MCF 10A (cell line): Measurements from ENCODE around the gene RNF213. TPM values are rescaled to one million over a fixed set of nuclear protein-coding genes. Genes with fewer than 3 reads are reported as not detected.

ENCODE experiments used
- BruUV-seq: library from RNA; stranded (reverse); fragments of 400-500 nt; replicated peaks from 2 replicates; lab custom pipeline; 2021; lab: Mats Ljungman, UMichigan
- CTCF ChIA-PET: fragments of 300-600 bp; sonication (Branson Sonifier 250); formaldehyde crosslinking; extraction: SDS; loops from one replicate; lab custom pipeline; 2021; ENCODE audit warnings: antibody characterized with exemption, inconsistent platforms; lab: Yijun Ruan, JAX
- POLR2A ChIA-PET: fragments of 300-600, 350-650 bp; sonication (Branson Sonifier 250); formaldehyde crosslinking; extraction: SDS; loops from one replicate; lab custom pipeline; 2020; ENCODE audit warnings: antibody characterized with exemption, inconsistent platforms; lab: Yijun Ruan, JAX
- DNase-seq: peaks from one replicate; pipeline ENCODE4 v3.0.0-alpha.2; 2018; ENCODE audit not compliant: unreplicated experiment
- H3K27ac Mint-ChIP-seq: one replicate; pipeline ENCODE4 v1.8.0; 2022; ENCODE audit warnings: mild to moderate bottlenecking, low read depth, mixed read lengths; ENCODE audit not compliant: unreplicated experiment
- H3K27me3 Mint-ChIP-seq: one replicate; pipeline ENCODE4 v1.8.0; 2022; ENCODE audit warnings: mixed read lengths; ENCODE audit not compliant: insufficient read depth, unreplicated experiment
- H3K36me3 Mint-ChIP-seq: one replicate; pipeline ENCODE4 v1.8.0; 2022; ENCODE audit warnings: mild to moderate bottlenecking, moderate library complexity, mixed read lengths; ENCODE audit not compliant: insufficient read depth, unreplicated experiment
- H3K4me1 Mint-ChIP-seq: one replicate; pipeline ENCODE4 v1.8.0; 2022; ENCODE audit warnings: mixed read lengths; ENCODE audit not compliant: insufficient read depth, unreplicated experiment
- H3K4me3 Mint-ChIP-seq: one replicate; pipeline ENCODE4 v1.8.0; 2022; ENCODE audit warnings: mild to moderate bottlenecking, moderate library complexity, mixed read lengths; ENCODE audit not compliant: unreplicated experiment
- H3K9me3 Mint-ChIP-seq: one replicate; pipeline ENCODE4 v1.8.0; 2022; ENCODE audit warnings: mixed read lengths; ENCODE audit not compliant: unreplicated experiment
- CTCF ChIP-seq: fragments of 200-600 bp; IDR thresholded peaks from one replicate; pipeline ENCODE4 v1.8.0; 2022; ENCODE audit warnings: antibody characterized with exemption, mild to moderate bottlenecking; ENCODE audit not compliant: unreplicated experiment
- intact Hi-C: fragments of 100-400 bp; cut with micrococcal nuclease; formaldehyde crosslinking; loops from 2 replicates; pipeline ENCODE4 v1.14.1; 2022
- total RNA-seq: library from RNA; stranded (reverse); gene quantifications from 2 replicates; pipeline ENCODE4 v1.2.3, GENCODE V29; 2022

Gene RNF213
- total RNA-seq, 1 experiment from 2014 or later, result 50.5 TPM

DNA sequence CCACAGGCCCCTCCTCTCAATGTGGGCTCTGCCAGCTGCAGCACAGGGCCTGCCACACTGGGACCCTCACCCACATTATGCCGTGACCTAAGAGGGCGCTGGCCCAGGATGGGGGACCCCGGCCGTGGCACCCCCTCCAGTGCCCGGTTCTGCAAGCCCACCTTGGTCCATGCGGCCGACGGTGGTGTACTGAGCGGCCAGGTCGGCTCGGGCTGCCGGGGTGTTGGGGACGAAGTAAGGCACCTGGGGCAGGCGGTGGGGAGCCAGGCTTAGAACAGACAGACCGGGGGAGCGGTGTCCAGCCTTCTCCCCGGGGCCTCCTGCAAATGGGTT is 47.0 kb upstream of the RNF213 start:
- ChIA-PET POLR2A (no interaction called here), CTCF (no interaction called here)
- DNase-seq, result no peak
- intact Hi-C loops, result no loop called here
- BruUV-seq, result no TSS peak
- H3K9me3 Mint-ChIP-seq, result no peaks in the 10 kb centered on the region
- no peaks in the 10 kb centered on the region for H3K27me3 Mint-ChIP-seq
- no peak overlapping the region for H3K27ac Mint-ChIP-seq
- peaks cover 33% of the 10 kb centered on the region for H3K36me3 Mint-ChIP-seq
- H3K4me3 Mint-ChIP-seq, result no peak overlapping the region
- peaks cover 6% of the 10 kb centered on the region for H3K4me1 Mint-ChIP-seq
- no peak for TF ChIP-seq CTCF

DNA sequence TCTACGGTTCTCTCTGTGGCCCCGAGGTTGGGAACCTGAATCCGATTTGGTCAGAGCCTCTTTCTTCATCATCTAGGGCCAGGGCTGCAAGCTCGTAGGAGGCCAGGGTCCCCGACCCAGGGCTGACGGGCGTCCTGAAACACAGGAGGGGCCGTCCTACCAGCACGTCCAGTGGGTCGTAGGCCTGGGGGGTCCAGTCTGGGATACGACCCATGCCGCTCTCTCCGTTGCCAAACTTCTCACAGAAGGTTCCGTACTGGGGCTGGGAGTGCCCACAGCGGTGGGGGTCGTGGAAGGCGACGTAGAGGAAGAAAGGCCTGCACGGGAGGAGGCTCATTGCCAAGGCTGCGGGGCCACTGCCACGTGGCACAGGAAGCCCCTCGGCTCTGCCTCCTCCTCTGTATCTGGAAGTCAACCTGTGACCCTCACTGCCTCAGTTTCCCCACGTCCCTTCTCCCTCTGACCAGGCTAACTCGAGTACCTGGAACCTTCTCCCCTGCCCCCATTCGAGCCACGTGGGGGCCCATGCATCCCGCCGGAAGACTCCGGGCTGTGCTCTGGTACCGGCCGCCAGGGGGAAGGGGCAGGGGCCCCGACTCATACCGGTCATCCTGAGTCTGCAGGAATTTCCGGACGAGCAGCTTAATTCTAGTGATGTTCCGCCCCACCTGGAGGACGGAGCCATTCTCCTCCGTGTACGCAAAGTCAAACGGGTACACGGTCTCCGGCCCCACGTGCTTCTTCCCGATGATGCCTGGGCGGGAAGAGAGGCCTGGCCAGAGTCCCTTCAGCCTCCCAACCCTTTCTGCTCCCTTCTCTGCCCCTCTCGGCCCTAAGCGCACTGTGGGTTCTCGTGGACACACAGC is 46.4 kb upstream of the RNF213 start:
- peaks cover 33% of the 10 kb centered on the region for H3K36me3 Mint-ChIP-seq
- no TSS peak for BruUV-seq
- TF ChIP-seq CTCF, result no peak

DNA sequence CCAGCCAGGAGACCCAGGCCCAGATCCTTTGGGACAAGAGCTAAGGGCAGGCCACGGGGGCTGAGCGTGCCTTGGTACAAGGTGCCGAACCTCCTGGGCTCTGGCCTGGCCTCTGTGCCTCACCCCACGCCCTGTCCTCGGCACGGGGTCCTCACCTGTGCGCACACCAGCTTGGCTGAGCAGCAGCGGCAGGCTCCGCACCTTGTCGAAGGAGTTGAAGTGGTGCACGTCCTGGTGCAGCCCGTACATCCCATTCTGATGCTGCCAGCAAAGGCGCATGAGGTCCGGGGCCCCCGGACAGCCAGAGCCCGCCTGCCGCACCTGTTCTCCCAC is 45.8 kb upstream of the RNF213 start:
- no peak for TF ChIP-seq CTCF
- peaks cover 10% of the 10 kb centered on the region for H3K4me1 Mint-ChIP-seq
- no peaks in the 10 kb centered on the region for H3K27me3 Mint-ChIP-seq
- POLR2A ChIA-PET, result interaction anchor here (0.8 to 1.0 kb wide), 2 partner anchors 28 to 69 kb away, joined by 3 read pairs; no protein-coding TSS in a partner anchor
- H3K9me3 Mint-ChIP-seq, result no peaks in the 10 kb centered on the region
- no peak overlapping the region for H3K27ac Mint-ChIP-seq
- intact Hi-C loops, result no loop called here
- H3K4me3 Mint-ChIP-seq, result no peak overlapping the region
- BruUV-seq, result no TSS peak
- DNase-seq, result no peak
- H3K36me3 Mint-ChIP-seq, result peaks cover 28% of the 10 kb centered on the region
- CTCF ChIA-PET, result no interaction called here

More for the DNA sequence above, 46.4 kb upstream of the RNF213 start:
- no peak for DNase-seq
- POLR2A ChIA-PET, result interaction anchor here (0.8 to 1.0 kb wide), 2 partner anchors 27 to 68 kb away, joined by 3 read pairs; no protein-coding TSS in a partner anchor
- CTCF ChIA-PET, result no interaction called here
- Mint-ChIP-seq H3K27ac (no peak overlapping the region), H3K9me3 (no peaks in the 10 kb centered on the region), H3K27me3 (no peaks in the 10 kb centered on the region), H3K4me3 (no peak overlapping the region), H3K4me1 (peaks cover 7% of the 10 kb centered on the region)
- intact Hi-C loops, result no loop called here

DNA sequence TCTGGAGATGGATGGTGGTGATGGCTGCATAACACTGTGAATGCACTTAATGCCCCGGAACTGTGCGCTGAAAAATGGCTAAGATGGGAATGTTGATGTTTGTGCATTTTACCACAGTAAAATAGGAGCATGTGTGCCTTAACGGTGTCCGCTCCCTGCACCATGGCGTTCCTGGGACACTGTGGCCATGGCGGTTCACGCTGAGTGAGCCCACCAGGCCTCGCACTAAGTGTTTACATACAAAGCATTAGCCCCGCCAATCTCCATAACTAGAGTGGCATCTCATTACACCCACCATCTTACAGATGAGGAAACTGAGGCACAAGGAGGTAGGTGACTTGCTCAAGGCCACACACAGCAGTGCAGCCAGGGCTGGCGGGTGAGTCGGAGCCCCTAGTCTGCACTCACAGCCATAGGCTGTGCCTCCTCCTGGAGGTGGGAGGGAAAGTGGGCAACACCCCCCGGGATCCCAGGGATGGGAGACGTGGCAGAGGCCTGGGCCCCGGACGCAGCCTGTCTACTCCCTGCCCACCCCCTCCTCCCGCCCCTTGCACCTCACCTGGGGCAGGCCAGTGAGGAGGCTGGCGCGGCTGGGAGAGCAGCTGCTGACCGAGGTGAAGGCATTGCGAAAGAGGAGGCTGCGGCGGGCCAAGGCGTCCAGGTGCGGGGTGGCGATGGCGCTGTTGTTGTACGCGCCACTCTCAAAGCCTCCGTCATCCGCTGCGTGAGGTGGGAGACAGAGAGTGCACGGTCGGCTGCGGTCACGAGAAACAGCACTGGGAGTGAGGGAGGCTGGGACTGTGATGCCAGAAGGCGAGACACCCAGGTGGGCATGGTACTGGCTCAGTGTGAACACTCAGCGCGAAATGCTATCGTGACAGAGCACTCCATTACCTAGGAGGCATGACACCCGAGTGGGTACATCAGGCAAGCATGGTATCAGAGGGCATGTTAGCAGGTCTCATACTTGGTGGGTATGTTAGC is 43.9 kb upstream of the RNF213 start:
- peaks cover 10% of the 10 kb centered on the region for H3K4me1 Mint-ChIP-seq
- ChIA-PET POLR2A (no interaction called here), CTCF (no interaction called here)
- intact Hi-C loops, result no loop called here
- no peaks in the 10 kb centered on the region for H3K9me3 Mint-ChIP-seq
- H3K36me3 Mint-ChIP-seq, result peaks cover 17% of the 10 kb centered on the region
- DNase-seq, result no peak
- H3K27ac Mint-ChIP-seq, result no peak overlapping the region
- H3K27me3 Mint-ChIP-seq, result no peaks in the 10 kb centered on the region
- BruUV-seq, result no TSS peak
- no peak for TF ChIP-seq CTCF
- H3K4me3 Mint-ChIP-seq, result no peak overlapping the region
